Stimulated activated CD4-positive, alpha-beta T cell treated with anti-CD3 and anti-CD28 coated beads, Interleukin-1b, Interleukin-23, amount 100 ng/mL, for 48 hours (primary cell): ENCODE results near the gene SASS6.
A peak's percentile ranks its signal among the peaks of the same experiment; 100 is the strongest.

Source experiments
- DNase-seq: peaks from one replicate; pipeline ENCODE4 v3.0.0-alpha.2; 2020

The SASS6 gene

GRCh38 chr1:100132566-100133477 lies at the start of gene SASS6, which contains the start of gene TRMT13:
TSS of gene SASS6 (minus strand) at chr1:100132930. CDS start at chr1:100132814, 116 bp downstream.
TSS of gene TRMT13 (plus strand) at chr1:100133163. CDS start at chr1:100133169, 6 bp downstream.
- peak; percentile 96 for DNase-seq

- DNase-seq: no peak
Measured at GRCh38 chr1:100178091-100178490, 45.4 kb upstream of the SASS6 start, which contains the start of gene LRRC39. TSS of gene LRRC39 (minus strand) at chr1:100178256. CDS start at chr1:100168516, 9,740 bp downstream.

GRCh38 chr1:100177295-100178041 lies 44.7 kb upstream of the SASS6 start:
- no peak for DNase-seq

GRCh38 chr1:100168051-100168450 lies 35.3 kb upstream of the SASS6 start:
- no peak for DNase-seq

GRCh38 chr1:100164702-100165101 lies 32.0 kb upstream of the SASS6 start:
- DNase-seq: no peak

- DNase-seq: no peak
Measured at GRCh38 chr1:100164216-100164615, 31.5 kb upstream of the SASS6 start.

GRCh38 chr1:100162881-100163280 lies 30.2 kb upstream of the SASS6 start:
- no peak for DNase-seq

- no peak for DNase-seq
Measured at GRCh38 chr1:100152271-100152670, 19.5 kb upstream of the SASS6 start.

GRCh38 chr1:100151679-100152078 lies 18.9 kb upstream of the SASS6 start:
- no peak for DNase-seq

GRCh38 chr1:100147875-100148274 lies 15.1 kb upstream of the SASS6 start:
- DNase-seq: no peak

- no peak for DNase-seq
Measured at GRCh38 chr1:100146958-100147357, 14.2 kb upstream of the SASS6 start.

GRCh38 chr1:100145116-100145515 lies 12.4 kb upstream of the SASS6 start:
- DNase-seq: no peak

GRCh38 chr1:100142343-100142742 lies 9.6 kb upstream of the SASS6 start:
- no peak for DNase-seq

GRCh38 chr1:100141192-100141591 lies 8.5 kb upstream of the SASS6 start:
- no peak for DNase-seq

- DNase-seq: no peak
Measured at GRCh38 chr1:100137602-100138001, 4.9 kb upstream of the SASS6 start.

- DNase-seq: no peak
Measured at GRCh38 chr1:100134872-100135271, 2.1 kb upstream of the SASS6 start.

- DNase-seq: no peak
Measured at GRCh38 chr1:100131623-100132022, 1.1 kb downstream of the SASS6 start.

GRCh38 chr1:100130552-100131077 lies 2.1 kb downstream of the SASS6 start:
- DNase-seq: no peak

- DNase-seq: no peak
Measured at GRCh38 chr1:100127226-100127625, 5.5 kb downstream of the SASS6 start.

- no peak for DNase-seq
Measured at GRCh38 chr1:100122177-100122576, 10.6 kb downstream of the SASS6 start.

- DNase-seq: no peak
Measured at GRCh38 chr1:100115524-100115923, 17.2 kb downstream of the SASS6 start.

- DNase-seq: no peak
Measured at GRCh38 chr1:100109554-100110066, 23.1 kb downstream of the SASS6 start.

- no peak for DNase-seq
Measured at GRCh38 chr1:100107696-100108095, 25.0 kb downstream of the SASS6 start.
